C4-2B (cell line): ENCODE data around the gene ING2.
"Not testable (repeated sequence)": the region's sequence is repeated elsewhere in the genome, so short reads cannot be mapped to it uniquely, and the experiment has no call there.

ENCODE experiments used
- H3K27ac ChIP-seq: fragments of 450-650 bp; 2 replicates; pipeline ENCODE4 v1.5.1; 2017
- CTCF ChIP-seq: fragments of 450-650 bp; conservative IDR thresholded peaks from 2 replicates; pipeline ENCODE4 v1.5.1; 2017; ENCODE audit warnings: mild to moderate bottlenecking
- ZFX ChIP-seq: fragments of 450-650 bp; IDR thresholded peaks from 2 replicates; pipeline ENCODE4 v1.6.1; 2017

The ING2 gene

GRCh38 chr4:183504930-183505610, at the start of gene ING2:
ING2 (plus strand) TSS chr4:183505058; CDS start chr4:183505196, 138 bp downstream.
- TF ChIP-seq ZFX (no peak), CTCF (no peak)
- H3K27ac ChIP-seq: peak within 1 kb of the TSS; percentile 85

- H3K27ac ChIP-seq: no peak overlapping the region
- no peak for TF ChIP-seq ZFX
- TF ChIP-seq CTCF: no peak
Measured at GRCh38 chr4:183455431-183456195, 49.2 kb upstream of the ING2 start.

GRCh38 chr4:183458005-183458404, 46.9 kb upstream of the ING2 start:
- TF ChIP-seq CTCF (no peak), ZFX (no peak)

GRCh38 chr4:183463903-183464619, 40.8 kb upstream of the ING2 start:
- H3K27ac ChIP-seq: not testable (repeated sequence)

More at GRCh38 chr4:183458005-183458404, 46.9 kb upstream of the ING2 start:
- H3K27ac ChIP-seq: no peak overlapping the region

GRCh38 chr4:183465879-183466278, 39.0 kb upstream of the ING2 start:
- not testable (repeated sequence) for H3K27ac ChIP-seq

GRCh38 chr4:183467246-183467645, 37.6 kb upstream of the ING2 start:
- H3K27ac ChIP-seq: no peak overlapping the region
- TF ChIP-seq ZFX: no peak
- no peak for TF ChIP-seq CTCF

GRCh38 chr4:183468210-183469095, 36.4 kb upstream of the ING2 start:
- no peak overlapping the region for H3K27ac ChIP-seq
- TF ChIP-seq ZFX (no peak), CTCF (no peak)
